ENCODE measurements around the gene SLC5A10.

Gene SLC5A10

GRCh38 chr17:18971801-18972200 lies 19.8 kb downstream of the SLC5A10 start:
- peaks cover 22 to 24% of the 10 kb centered on the region in 2 donors for H3K4me1 ChIP-seq (ENCODE audit: control insufficient read depth in 2 of 2, insufficient read depth in 1 of 2, low read depth in 1 of 2, low read length in 2 of 2)
- H3K36me3 ChIP-seq (replicated peaks in 1 of 2; ENCODE audit: control insufficient read depth in 2 of 2, insufficient read depth in 2 of 2, low read length in 2 of 2), result peaks cover 0 to 13% of the 10 kb centered on the region in 2 donors
- H3K9me3 ChIP-seq (replicated peaks in 1 of 2; ENCODE audit: control insufficient read depth in 2 of 2, insufficient read depth in 1 of 2, low read depth in 1 of 2, low read length in 2 of 2), result no peaks in the 10 kb centered on the region
- DNase-seq (ENCODE audit: low spot score), result no peak
- no peak overlapping the region for H4K8ac ChIP-seq (ENCODE audit: low read depth, low read length)
- H2BK120ac ChIP-seq (ENCODE audit: low read depth, low read length), result no peak overlapping the region
- no peak overlapping the region for H2BK12ac ChIP-seq (ENCODE audit: low read length)
- H3K9ac ChIP-seq (ENCODE audit: low read depth, low read length, poor library complexity), result no peak overlapping the region
- no peak overlapping the region for H2AK5ac ChIP-seq (ENCODE audit: low read depth, low read length)
- H2BK15ac ChIP-seq (ENCODE audit: low read length), result no peak overlapping the region
- H3K79me1 ChIP-seq (ENCODE audit: low read depth, low read length), result peaks cover 3% of the 10 kb centered on the region
- H3K4me3 ChIP-seq (ENCODE audit: low read length in 2 of 2), result no peak overlapping the region
- peak overlapping the region; percentile 43 for H2BK5ac ChIP-seq (ENCODE audit: low read length)
- no peak overlapping the region for H4K91ac ChIP-seq (ENCODE audit: low read depth, low read length, poor library complexity)
- no peak overlapping the region for H3K4me2 ChIP-seq (ENCODE audit: insufficient read depth, low read length, poor library complexity, severe bottlenecking)
- H3K27me3 ChIP-seq (ENCODE audit: control insufficient read depth in 3 of 3, insufficient read depth in 3 of 3, low read depth in 1 of 3, low read length in 3 of 3), result no peaks in the 10 kb centered on the region
- no peak overlapping the region for H3K4ac ChIP-seq (ENCODE audit: low read length)
- no peak overlapping the region for H2AFZ ChIP-seq (ENCODE audit: low read length)
- H3K18ac ChIP-seq (ENCODE audit: low read length), result no peak overlapping the region
- no CpG with 5 or more reads among the region's 7 CpGs for WGBS, 2 donors (ENCODE audit: extremely low coverage in 2 of 2, insufficient read length in 2 of 2, insufficient replicate concordance in 1 of 2)
- H3K14ac ChIP-seq (ENCODE audit: low read length), result no peak overlapping the region
- H3K27ac ChIP-seq (replicated peaks; ENCODE audit: low read length), result no peak overlapping the region
- H3K23ac ChIP-seq (ENCODE audit: low read depth, low read length, poor library complexity), result no peak overlapping the region

GRCh38 chr17:18974407-18975149 lies 22.6 kb downstream of the SLC5A10 start:
- no peak overlapping the region for H4K8ac ChIP-seq (ENCODE audit: low read depth, low read length)
- H4K91ac ChIP-seq (ENCODE audit: low read depth, low read length, poor library complexity), result no peak overlapping the region
- H2BK15ac ChIP-seq (ENCODE audit: low read length), result no peak overlapping the region
- H3K4me2 ChIP-seq (ENCODE audit: insufficient read depth, low read length, poor library complexity, severe bottlenecking), result no peak overlapping the region
- no peaks in the 10 kb centered on the region for H3K9me3 ChIP-seq (replicated peaks in 1 of 2; ENCODE audit: control insufficient read depth in 2 of 2, insufficient read depth in 1 of 2, low read depth in 1 of 2, low read length in 2 of 2)
- DNase-seq (ENCODE audit: low spot score), result no peak
- no peak overlapping the region for H2BK12ac ChIP-seq (ENCODE audit: low read length)
- no peak overlapping the region for H2AK5ac ChIP-seq (ENCODE audit: low read depth, low read length)
- H3K27ac ChIP-seq (replicated peaks; ENCODE audit: low read length), result no peak overlapping the region
- H2BK5ac ChIP-seq (ENCODE audit: low read length), result no peak overlapping the region
- no peak overlapping the region for H3K14ac ChIP-seq (ENCODE audit: low read length)
- no peak overlapping the region for H3K18ac ChIP-seq (ENCODE audit: low read length)
- H3K4me1 ChIP-seq (ENCODE audit: control insufficient read depth in 2 of 2, insufficient read depth in 1 of 2, low read depth in 1 of 2, low read length in 2 of 2), result no peaks in the 10 kb centered on the region
- WGBS, 2 donors (ENCODE audit: extremely low coverage in 2 of 2, insufficient read length in 2 of 2, insufficient replicate concordance in 1 of 2), result no CpG with 5 or more reads among the region's 10 CpGs
- H3K27me3 ChIP-seq (ENCODE audit: control insufficient read depth in 3 of 3, insufficient read depth in 3 of 3, low read depth in 1 of 3, low read length in 3 of 3), result no peaks in the 10 kb centered on the region
- peaks cover 0 to 33% of the 10 kb centered on the region in 2 donors for H3K36me3 ChIP-seq (replicated peaks in 1 of 2; ENCODE audit: control insufficient read depth in 2 of 2, insufficient read depth in 2 of 2, low read length in 2 of 2)
- H3K4ac ChIP-seq (ENCODE audit: low read length), result no peak overlapping the region
- H3K9ac ChIP-seq (ENCODE audit: low read depth, low read length, poor library complexity), result no peak overlapping the region
- no peak overlapping the region for H2AFZ ChIP-seq (ENCODE audit: low read length)
- H2BK120ac ChIP-seq (ENCODE audit: low read depth, low read length), result no peak overlapping the region
- no peak overlapping the region for H3K4me3 ChIP-seq (ENCODE audit: low read length in 2 of 2)
- no peaks in the 10 kb centered on the region for H3K79me1 ChIP-seq (ENCODE audit: low read depth, low read length)
- H3K23ac ChIP-seq (ENCODE audit: low read depth, low read length, poor library complexity), result no peak overlapping the region

DNA sequence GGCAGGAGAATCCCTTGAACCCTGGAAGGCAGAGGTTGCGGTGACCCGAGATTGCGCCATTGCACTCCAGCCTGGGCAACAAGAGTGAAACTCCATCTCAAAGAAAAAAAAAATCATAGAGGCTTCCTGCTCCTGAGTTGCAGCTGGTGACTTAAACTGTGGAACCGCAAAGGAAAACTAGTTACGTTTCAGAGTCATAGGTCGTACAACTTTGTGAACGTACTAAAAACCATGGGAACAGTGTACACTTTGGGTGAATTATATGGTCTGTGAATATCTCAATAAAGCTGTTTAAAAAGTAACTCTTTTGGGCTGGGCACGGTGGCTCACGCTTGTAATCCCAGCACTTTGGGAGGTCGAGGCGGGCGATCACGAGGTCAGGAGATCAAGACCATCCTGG lies 23.6 kb downstream of the SLC5A10 start:
- no peaks in the 10 kb centered on the region for H3K79me1 ChIP-seq (ENCODE audit: low read depth, low read length)
- no peak overlapping the region for H2AFZ ChIP-seq (ENCODE audit: low read length)
- no peak for DNase-seq (ENCODE audit: low spot score)
- no peak overlapping the region for H4K8ac ChIP-seq (ENCODE audit: low read depth, low read length)
- no peak overlapping the region for H2BK5ac ChIP-seq (ENCODE audit: low read length)
- H3K14ac ChIP-seq (ENCODE audit: low read length), result no peak overlapping the region
- H3K4ac ChIP-seq (ENCODE audit: low read length), result no peak overlapping the region
- H2AK5ac ChIP-seq (ENCODE audit: low read depth, low read length), result no peak overlapping the region
- H4K91ac ChIP-seq (ENCODE audit: low read depth, low read length, poor library complexity), result no peak overlapping the region
- no peak overlapping the region for H3K23ac ChIP-seq (ENCODE audit: low read depth, low read length, poor library complexity)
- H3K9ac ChIP-seq (ENCODE audit: low read depth, low read length, poor library complexity), result no peak overlapping the region
- no CpG with 5 or more reads among the region's 13 CpGs for WGBS, 2 donors (ENCODE audit: extremely low coverage in 2 of 2, insufficient read length in 2 of 2, insufficient replicate concordance in 1 of 2)
- H3K4me3 ChIP-seq (ENCODE audit: low read length in 2 of 2), result no peak overlapping the region
- no peak overlapping the region for H3K18ac ChIP-seq (ENCODE audit: low read length)
- no peak overlapping the region for H3K4me2 ChIP-seq (ENCODE audit: insufficient read depth, low read length, poor library complexity, severe bottlenecking)
- H2BK12ac ChIP-seq (ENCODE audit: low read length), result no peak overlapping the region
- no peaks in the 10 kb centered on the region for H3K27me3 ChIP-seq (ENCODE audit: control insufficient read depth in 3 of 3, insufficient read depth in 3 of 3, low read depth in 1 of 3, low read length in 3 of 3)
- H3K9me3 ChIP-seq (replicated peaks in 1 of 2; ENCODE audit: control insufficient read depth in 2 of 2, insufficient read depth in 1 of 2, low read depth in 1 of 2, low read length in 2 of 2), result no peaks in the 10 kb centered on the region
- peaks cover 0 to 30% of the 10 kb centered on the region in 2 donors for H3K36me3 ChIP-seq (replicated peaks in 1 of 2; ENCODE audit: control insufficient read depth in 2 of 2, insufficient read depth in 2 of 2, low read length in 2 of 2)
- no peak overlapping the region for H2BK15ac ChIP-seq (ENCODE audit: low read length)
- H2BK120ac ChIP-seq (ENCODE audit: low read depth, low read length), result no peak overlapping the region
- peaks cover 0 to 4% of the 10 kb centered on the region in 2 donors for H3K4me1 ChIP-seq (ENCODE audit: control insufficient read depth in 2 of 2, insufficient read depth in 1 of 2, low read depth in 1 of 2, low read length in 2 of 2)
- no peak overlapping the region for H3K27ac ChIP-seq (replicated peaks; ENCODE audit: low read length)

DNA sequence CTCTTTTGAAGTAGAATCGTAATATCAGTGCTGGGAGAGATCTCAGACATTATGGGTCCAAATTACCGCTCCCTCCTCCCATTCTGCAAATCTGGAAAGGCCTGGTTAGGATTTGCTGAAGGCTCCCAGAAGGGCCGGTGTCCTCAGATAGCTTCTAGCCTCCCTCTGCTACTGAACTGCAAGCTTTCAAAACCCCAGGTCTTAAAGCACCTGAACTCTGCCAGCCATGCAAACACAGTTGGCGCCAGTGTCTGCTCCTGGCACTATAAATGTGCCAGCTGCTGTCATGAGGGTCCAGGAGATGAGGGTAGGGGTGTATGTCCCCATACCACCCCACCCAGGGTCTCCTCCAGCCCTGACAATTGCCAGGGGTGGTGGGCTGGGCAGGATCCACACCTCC lies 24.2 kb downstream of the SLC5A10 start:
- H3K4me2 ChIP-seq (ENCODE audit: insufficient read depth, low read length, poor library complexity, severe bottlenecking), result no peak overlapping the region
- H3K18ac ChIP-seq (ENCODE audit: low read length), result no peak overlapping the region
- no peak overlapping the region for H3K14ac ChIP-seq (ENCODE audit: low read length)
- H3K9ac ChIP-seq (ENCODE audit: low read depth, low read length, poor library complexity), result no peak overlapping the region
- no peak overlapping the region for H2BK15ac ChIP-seq (ENCODE audit: low read length)
- no peak overlapping the region for H2AFZ ChIP-seq (ENCODE audit: low read length)
- no peak for DNase-seq (ENCODE audit: low spot score)
- H3K4me1 ChIP-seq (ENCODE audit: control insufficient read depth in 2 of 2, insufficient read depth in 1 of 2, low read depth in 1 of 2, low read length in 2 of 2), result peaks cover 3 to 9% of the 10 kb centered on the region in 2 donors
- no peak overlapping the region for H3K4ac ChIP-seq (ENCODE audit: low read length)
- no peak overlapping the region for H2BK5ac ChIP-seq (ENCODE audit: low read length)
- WGBS, 2 donors (ENCODE audit: extremely low coverage in 2 of 2, insufficient read length in 2 of 2, insufficient replicate concordance in 1 of 2), result no CpG with 5 or more reads among the region's 4 CpGs
- peaks cover 0 to 25% of the 10 kb centered on the region in 2 donors for H3K36me3 ChIP-seq (replicated peaks in 1 of 2; ENCODE audit: control insufficient read depth in 2 of 2, insufficient read depth in 2 of 2, low read length in 2 of 2)
- H2BK120ac ChIP-seq (ENCODE audit: low read depth, low read length), result no peak overlapping the region
- H4K8ac ChIP-seq (ENCODE audit: low read depth, low read length), result no peak overlapping the region
- no peak overlapping the region for H3K4me3 ChIP-seq (ENCODE audit: low read length in 2 of 2)
- H3K79me1 ChIP-seq (ENCODE audit: low read depth, low read length), result no peaks in the 10 kb centered on the region
- H3K23ac ChIP-seq (ENCODE audit: low read depth, low read length, poor library complexity), result no peak overlapping the region
- no peak overlapping the region for H4K91ac ChIP-seq (ENCODE audit: low read depth, low read length, poor library complexity)
- H3K9me3 ChIP-seq (replicated peaks in 1 of 2; ENCODE audit: control insufficient read depth in 2 of 2, insufficient read depth in 1 of 2, low read depth in 1 of 2, low read length in 2 of 2), result no peaks in the 10 kb centered on the region
- H3K27ac ChIP-seq (replicated peaks; ENCODE audit: low read length), result no peak overlapping the region
- no peak overlapping the region for H2AK5ac ChIP-seq (ENCODE audit: low read depth, low read length)
- H3K27me3 ChIP-seq (ENCODE audit: control insufficient read depth in 3 of 3, insufficient read depth in 3 of 3, low read depth in 1 of 3, low read length in 3 of 3), result no peaks in the 10 kb centered on the region
- no peak overlapping the region for H2BK12ac ChIP-seq (ENCODE audit: low read length)

All from neuronal stem cell (in vitro differentiated cells).